IPS DF 6.9 (cell line): ENCODE results near the gene DSCAM.

Experiments
- DNase-seq: peaks from one replicate; pipeline ENCODE4 v3.0.0-alpha.2; 2013; ENCODE audit warnings: low read depth, low spot score
- H3K27ac ChIP-seq: one replicate; pipeline ENCODE4 v1.5.1; 2013; ENCODE audit warnings: low read length, control low read depth
- H3K27me3 ChIP-seq: 2 replicates; pipeline ENCODE4 v1.6.1; 2013; ENCODE audit warnings: mild to moderate bottlenecking, low read length; ENCODE audit not compliant: control insufficient read depth, insufficient read depth
- H3K36me3 ChIP-seq: 2 replicates; pipeline ENCODE4 v1.6.1; 2013; ENCODE audit warnings: low read length; ENCODE audit not compliant: control insufficient read depth, insufficient read depth
- H3K4me1 ChIP-seq: 2 replicates; pipeline ENCODE4 v1.6.1; 2013; ENCODE audit warnings: low read length; ENCODE audit not compliant: control insufficient read depth, insufficient read depth
- H3K4me3 ChIP-seq: 2 replicates; pipeline ENCODE4 v1.5.1; 2013; ENCODE audit warnings: mild to moderate bottlenecking, low read length
- H3K9me3 ChIP-seq: 2 replicates; pipeline ENCODE4 v1.6.1; 2013; ENCODE audit warnings: low read length, inconsistent platforms; ENCODE audit not compliant: control insufficient read depth, insufficient read depth
- WGBS: extraction: QIAGEN DNeasy Blood & Tissue Kit; methylation state at CpG from one replicate; pipeline ENCODE4 v1.1.7; 2013; ENCODE audit warnings: mixed read lengths, missing lambda C conversion rate; ENCODE audit not compliant: insufficient read length, insufficient coverage; 5-methylcytosine and 5-hydroxymethylcytosine counted together

Gene DSCAM

GRCh38 chr21:40057331-40057730, 789.6 kb downstream of the DSCAM start:
- Histone ChIP-seq H3K4me3 (no peak overlapping the region), H3K9me3 (peaks cover 2% of the 10 kb centered on the region), H3K36me3 (no peaks in the 10 kb centered on the region; the same call in 1 of the 2 replicates), H3K27ac (no peak overlapping the region), H3K4me1 (no peaks in the 10 kb centered on the region; the same call in 1 of the 2 replicates), H3K27me3 (no peaks in the 10 kb centered on the region)
- WGBS, result no CpG with 5 or more reads among the region's 5 CpGs
- DNase-seq, result no peak

- H3K27me3 ChIP-seq, result no peaks in the 10 kb centered on the region
- whole genome bisulfite sequencing, result no CpG with 5 or more reads among the region's 3 CpGs
- H3K36me3 ChIP-seq, result no peaks in the 10 kb centered on the region; the same call in 1 of the 2 replicates
- no peak overlapping the region for H3K4me3 ChIP-seq
- H3K4me1 ChIP-seq, result no peaks in the 10 kb centered on the region; the same call in 1 of the 2 replicates
- H3K27ac ChIP-seq, result no peak overlapping the region
- DNase-seq, result no peak
- H3K9me3 ChIP-seq, result peaks cover 2% of the 10 kb centered on the region
Measured at GRCh38 chr21:40056031-40056430, 790.9 kb downstream of the DSCAM start.

GRCh38 chr21:40054403-40054802, 792.6 kb downstream of the DSCAM start:
- H3K36me3 ChIP-seq, result no peaks in the 10 kb centered on the region; the same call in 1 of the 2 replicates
- peaks cover 2% of the 10 kb centered on the region; the same call in 1 of the 2 replicates for H3K27me3 ChIP-seq
- H3K9me3 ChIP-seq, result peaks cover 2% of the 10 kb centered on the region
- DNase-seq, result no peak
- WGBS, result no CpG with 5 or more reads among the region's 3 CpGs
- H3K4me3 ChIP-seq, result no peak overlapping the region
- no peak overlapping the region for H3K27ac ChIP-seq
- no peaks in the 10 kb centered on the region; the same call in 1 of the 2 replicates for H3K4me1 ChIP-seq

- Histone ChIP-seq H3K27ac (no peak overlapping the region), H3K27me3 (peaks cover 2% of the 10 kb centered on the region; the same call in 1 of the 2 replicates), H3K9me3 (peaks cover 4% of the 10 kb centered on the region), H3K36me3 (no peaks in the 10 kb centered on the region; the same call in 1 of the 2 replicates), H3K4me1 (no peaks in the 10 kb centered on the region; the same call in 1 of the 2 replicates), H3K4me3 (no peak overlapping the region)
- WGBS, result no CpG with 5 or more reads among the region's 11 CpGs
- DNase-seq, result no peak
Measured at GRCh38 chr21:40053007-40053406, 794.0 kb downstream of the DSCAM start.

- peaks cover 2% of the 10 kb centered on the region; the same call in 1 of the 2 replicates for H3K27me3 ChIP-seq
- peaks cover 4% of the 10 kb centered on the region for H3K9me3 ChIP-seq
- H3K4me3 ChIP-seq, result no peak overlapping the region
- no peaks in the 10 kb centered on the region; the same call in 1 of the 2 replicates for H3K4me1 ChIP-seq
- no peaks in the 10 kb centered on the region; the same call in 1 of the 2 replicates for H3K36me3 ChIP-seq
- WGBS, result no CpG with 5 or more reads among the region's 2 CpGs
- H3K27ac ChIP-seq, result no peak overlapping the region
- DNase-seq, result no peak
Measured at GRCh38 chr21:40052276-40052675, 794.7 kb downstream of the DSCAM start.

GRCh38 chr21:40051801-40052200, 795.2 kb downstream of the DSCAM start:
- H3K9me3 ChIP-seq, result peaks cover 4% of the 10 kb centered on the region
- H3K27ac ChIP-seq, result no peak overlapping the region
- WGBS, result no CpG with 5 or more reads among the region's 11 CpGs
- H3K36me3 ChIP-seq, result no peaks in the 10 kb centered on the region; the same call in 1 of the 2 replicates
- H3K4me1 ChIP-seq, result no peaks in the 10 kb centered on the region; the same call in 1 of the 2 replicates
- H3K4me3 ChIP-seq, result no peak overlapping the region
- peaks cover 2% of the 10 kb centered on the region; the same call in 1 of the 2 replicates for H3K27me3 ChIP-seq
- DNase-seq, result no peak

- Histone ChIP-seq H3K36me3 (no peaks in the 10 kb centered on the region; the same call in 1 of the 2 replicates), H3K9me3 (peaks cover 4% of the 10 kb centered on the region), H3K27ac (no peak overlapping the region), H3K27me3 (peaks cover 2% of the 10 kb centered on the region; the same call in 1 of the 2 replicates), H3K4me1 (no peaks in the 10 kb centered on the region; the same call in 1 of the 2 replicates), H3K4me3 (no peak overlapping the region)
- WGBS, result no CpG with 5 or more reads among the region's 7 CpGs
- peak; percentile 9 for DNase-seq
Measured at GRCh38 chr21:40049931-40050290, 797.0 kb downstream of the DSCAM start.

GRCh38 chr21:40049031-40049930, 797.7 kb downstream of the DSCAM start:
- H3K4me3 ChIP-seq, result no peak overlapping the region
- DNase-seq, result no peak
- no CpG with 5 or more reads among the region's 10 CpGs for WGBS
- no peak overlapping the region for H3K27ac ChIP-seq
- no peaks in the 10 kb centered on the region; the same call in 1 of the 2 replicates for H3K4me1 ChIP-seq
- no peaks in the 10 kb centered on the region; the same call in 1 of the 2 replicates for H3K36me3 ChIP-seq
- peaks cover 2% of the 10 kb centered on the region; the same call in 1 of the 2 replicates for H3K9me3 ChIP-seq
- peaks cover 2% of the 10 kb centered on the region; the same call in 1 of the 2 replicates for H3K27me3 ChIP-seq

- WGBS, result no CpG with 5 or more reads among the region's 5 CpGs
Measured at GRCh38 chr21:40047993-40048730, 798.8 kb downstream of the DSCAM start.

GRCh38 chr21:40047211-40047610, 799.7 kb downstream of the DSCAM start:
- Histone ChIP-seq H3K4me3 (no peak overlapping the region), H3K36me3 (no peaks in the 10 kb centered on the region), H3K9me3 (peaks cover 2% of the 10 kb centered on the region), H3K27ac (no peak overlapping the region), H3K4me1 (no peaks in the 10 kb centered on the region; the same call in 1 of the 2 replicates), H3K27me3 (peaks cover 2% of the 10 kb centered on the region; the same call in 1 of the 2 replicates)
- no CpG with 5 or more reads among the region's 2 CpGs for WGBS
- no peak for DNase-seq

More at GRCh38 chr21:40047993-40048730, 798.8 kb downstream of the DSCAM start:
- DNase-seq, result no peak
- Histone ChIP-seq H3K27me3 (peaks cover 2% of the 10 kb centered on the region; the same call in 1 of the 2 replicates), H3K4me1 (no peaks in the 10 kb centered on the region; the same call in 1 of the 2 replicates), H3K9me3 (peaks cover 2% of the 10 kb centered on the region; the same call in 1 of the 2 replicates), H3K27ac (no peak overlapping the region), H3K4me3 (no peak overlapping the region), H3K36me3 (no peaks in the 10 kb centered on the region)
